Endothelial cell of umbilical vein (primary cell): Measurements from ENCODE around the gene BTN1A1. TPM values are rescaled to one million over a fixed set of nuclear protein-coding genes. Genes with fewer than 3 reads are reported as not detected.

Source experiments
- BruUV-seq: library from RNA; stranded (reverse); fragments of 400-500 nt; replicated peaks from 2 replicates; lab custom pipeline; 2021; lab: Mats Ljungman, UMichigan
- CTCF ChIA-PET: fragments of 300-600, 350-600 bp; sonication (Branson Sonifier 250); formaldehyde crosslinking; loops from one replicate; lab custom pipeline; 2021; ENCODE audit warnings: antibody characterized with exemption, inconsistent platforms; lab: Charles Lee
- POLR2A ChIA-PET: fragments of 300-600, 350-600 bp; sonication (Branson Sonifier 250); formaldehyde crosslinking; loops from one replicate; lab custom pipeline; 2021; ENCODE audit warnings: antibody characterized with exemption, inconsistent platforms; lab: Charles Lee
- DNase-seq: peaks from one replicate; pipeline ENCODE4 v3.0.0-alpha.2; 2011; ENCODE audit warnings: low read depth, low spot score
- FAIRE-seq: peaks from 2 replicates; lab custom pipeline; 2011; peaks lifted over from hg19 to GRCh38; lab: Jason Lieb, UNC
- H2AFZ ChIP-seq: 2 replicates; pipeline ENCODE4 v1.6.0; 2012; ENCODE audit warnings: low read depth, low read length, control low read depth, inconsistent platforms
- H3K27ac ChIP-seq: 2 replicates; pipeline ENCODE4 v1.5.1; 2011; ENCODE audit warnings: low read depth, mild to moderate bottlenecking, control low read depth, low read length, moderate library complexity; ENCODE audit not compliant: insufficient read depth
- H3K27me3 ChIP-seq, 2 experiments: 2 replicates each; pipeline versions ENCODE4 v1.6.0 to v1.6.1; 2011; ENCODE audit warnings: low read length in 2 of 2, mixed read lengths in 1 of 2; ENCODE audit not compliant: control insufficient read depth in 2 of 2, insufficient read depth in 2 of 2
- H3K36me3 ChIP-seq, 2 experiments: 2 replicates in 1 of 2; 3 replicates in 1 of 2; pipeline ENCODE4 v1.5.1; 2011; ENCODE audit warnings: low read length in 2 of 2, mild to moderate bottlenecking in 1 of 2, moderate library complexity in 1 of 2; ENCODE audit not compliant: control insufficient read depth in 2 of 2, insufficient read depth in 2 of 2; ENCODE audit errors: extremely low read depth in 1 of 2
- H3K4me1 ChIP-seq: 3 replicates; pipeline ENCODE4 v1.5.1; 2011; ENCODE audit warnings: mild to moderate bottlenecking, low read length; ENCODE audit not compliant: control insufficient read depth, insufficient read depth; ENCODE audit errors: extremely low read depth
- H3K4me2 ChIP-seq: 2 replicates; pipeline ENCODE4 v1.6.1; 2011; ENCODE audit warnings: low read length, control low read depth, mixed read lengths; ENCODE audit not compliant: insufficient read depth
- H3K4me3 ChIP-seq, 3 experiments: fragments of 200-600 bp in 1 of 3; sonication (generic), shearing (Covaris generic) in 1 of 3; replicated peaks in 1 of 3; 2 replicates each; pipeline ENCODE4 v1.5.1; 2011 to 2016; ENCODE audit warnings: control low read depth in 3 of 3, low read length in 3 of 3, mild to moderate bottlenecking in 2 of 3, inconsistent platforms in 1 of 3, low read depth in 1 of 3, moderate library complexity in 1 of 3; ENCODE audit not compliant: insufficient read depth in 1 of 3
- H3K79me2 ChIP-seq: 2 replicates; pipeline ENCODE4 v1.6.0; 2012; ENCODE audit warnings: low read length, inconsistent platforms; ENCODE audit not compliant: control insufficient read depth, insufficient read depth
- H3K9ac ChIP-seq: replicated peaks from 2 replicates; pipeline ENCODE3; 2011; ENCODE audit warnings: low read length, control low read depth; ENCODE audit not compliant: insufficient read depth; ENCODE audit errors: extremely low read depth
- H3K9me1 ChIP-seq: replicated peaks from 3 replicates; pipeline ENCODE4 v1.6.0; 2011; ENCODE audit warnings: mild to moderate bottlenecking, low read length; ENCODE audit not compliant: control insufficient read depth, insufficient read depth; ENCODE audit errors: extremely low read depth
- H3K9me3 ChIP-seq: replicated peaks from 2 replicates; pipeline ENCODE4 v1.5.1; 2012; ENCODE audit warnings: low read length, inconsistent platforms; ENCODE audit not compliant: control insufficient read depth, insufficient read depth
- H4K20me1 ChIP-seq: replicated peaks from 2 replicates; pipeline ENCODE3; 2011; ENCODE audit warnings: mild to moderate bottlenecking, low read length; ENCODE audit not compliant: control insufficient read depth, insufficient read depth; ENCODE audit errors: extremely low read depth
- CTCF ChIP-seq, 2 donors: IDR thresholded peaks; 1 replicate in 1 of 2; 2 replicates in 1 of 2; pipeline ENCODE4 v1.5.1; 2011; ENCODE audit warnings: low read length in 2 of 2, mild to moderate bottlenecking in 2 of 2, moderate library complexity in 2 of 2, control low read depth in 1 of 2, inconsistent platforms in 1 of 2, low read depth in 1 of 2; ENCODE audit not compliant: insufficient read depth in 1 of 2; ENCODE audit errors: extremely low read depth in 1 of 2
- EZH2 ChIP-seq: IDR thresholded peaks from 2 replicates; pipeline ENCODE4 v1.6.1; 2012; ENCODE audit warnings: borderline replicate concordance, low read depth, mild to moderate bottlenecking, moderate library complexity, low read length, inconsistent platforms; ENCODE audit not compliant: severe bottlenecking
- FOS ChIP-seq: IDR thresholded peaks from 2 replicates; pipeline ENCODE4 v1.6.1; 2011; ENCODE audit warnings: mild to moderate bottlenecking, low read length, moderate library complexity, borderline replicate concordance; ENCODE audit not compliant: insufficient read depth
- GATA2 ChIP-seq: IDR thresholded peaks from 2 replicates; pipeline ENCODE4 v1.7.0; 2011; ENCODE audit warnings: low read depth, mild to moderate bottlenecking, moderate library complexity, mixed read lengths, low read length; ENCODE audit not compliant: insufficient read length, insufficient read depth
- JUN ChIP-seq: IDR thresholded peaks from 2 replicates; pipeline ENCODE4 v1.6.1; 2011; ENCODE audit warnings: borderline replicate concordance, low read depth; ENCODE audit not compliant: insufficient read length, insufficient read depth
- MAX ChIP-seq: IDR thresholded peaks from 2 replicates; pipeline ENCODE4 v1.6.1; 2011; ENCODE audit not compliant: insufficient read depth, insufficient read length
- MYC ChIP-seq: IDR thresholded peaks from one replicate; pipeline ENCODE4 v1.6.1; 2011; ENCODE audit warnings: mild to moderate bottlenecking, low read depth, low read length
- POLR2A ChIP-seq: IDR thresholded peaks from 2 replicates; pipeline ENCODE4 v1.6.1; 2012; ENCODE audit warnings: low read depth, mild to moderate bottlenecking, control low read depth, low read length
- POLR2AphosphoS5 ChIP-seq: IDR thresholded peaks from 2 replicates; pipeline ENCODE4 v1.6.1; 2012; ENCODE audit warnings: low read depth, mild to moderate bottlenecking, control low read depth, low read length, moderate library complexity; ENCODE audit not compliant: insufficient read depth
- dilution Hi-C: fragments of 300-500 bp; cut with MboI; formaldehyde crosslinking; loops from one replicate; pipeline ENCODE4 v1.15.0; 2019; ENCODE audit warnings: low sequenced_read_pairs; ENCODE audit not compliant: extremely low pct_ligation_motif_present
- intact Hi-C: fragments of 100-400 bp; cut with micrococcal nuclease; formaldehyde crosslinking; loops from one replicate; pipeline ENCODE4 v1.10.0; 2022
- polyA plus RNA-seq, 4 experiments: library from polyadenylated mRNA; depleted of rRNA in 3 of 4; stranded (reverse) in 3 of 4; unstranded in 1 of 4; fragments of >200 nt; gene quantifications; 2 replicates each; pipeline versions ENCODE4 v1.2.1 to v1.2.3, GENCODE V29; 2011 to 2012; ENCODE audit warnings: missing spikeins in 1 of 4
- total RNA-seq: library from RNA; stranded (reverse); gene quantifications from 2 replicates; pipeline ENCODE4 v1.2.3, GENCODE V29; 2021

Gene BTN1A1
- total and polyA plus RNA-seq, 2 donors (not counting 3 experiments of a cell fraction or from before 2014, with no cell fraction given): not detected

DNA sequence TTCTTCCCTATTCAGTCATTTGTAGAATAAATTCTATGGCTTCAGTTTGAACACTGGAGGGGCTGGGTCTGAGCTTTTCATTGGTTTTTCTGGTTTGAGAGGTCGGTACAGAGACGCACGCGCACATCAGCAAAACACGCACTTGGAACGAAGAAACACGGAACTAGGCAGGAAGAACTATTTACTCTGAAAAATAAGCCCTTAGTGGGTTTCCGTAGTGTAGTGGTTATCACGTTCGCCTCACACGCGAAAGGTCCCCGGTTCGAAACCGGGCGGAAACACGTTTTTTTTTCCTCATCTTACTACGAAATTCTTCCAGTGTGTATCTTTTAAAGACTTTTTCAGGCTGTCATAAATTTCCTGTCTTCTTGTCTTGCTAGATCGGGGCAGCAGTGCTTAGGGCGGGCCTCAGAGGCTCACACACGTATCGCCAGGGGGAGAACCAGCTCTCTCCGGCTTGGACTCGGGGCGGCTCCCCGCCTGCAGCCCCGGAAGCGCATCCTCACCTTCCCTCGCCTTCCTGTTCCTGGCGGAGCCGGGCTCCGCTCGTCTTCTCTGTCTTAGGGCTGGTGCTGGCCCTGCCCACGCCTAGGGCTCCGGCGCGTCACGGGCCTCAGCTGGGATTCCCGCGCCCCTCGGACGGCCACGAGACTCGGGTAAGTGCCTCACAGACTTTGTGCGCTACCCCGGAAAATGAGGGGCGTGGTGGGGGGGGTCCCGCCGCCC, 37.9 kb downstream of the BTN1A1 start, which contains the start of gene HMGN4:
Gene HMGN4, plus strand, starts transcription at position 521 of the 726 bp plus-strand sequence. CDS start 6,841 bp downstream, outside the sequence.
- H4K20me1 ChIP-seq: no peaks in the 10 kb centered on the region
- H3K79me2 ChIP-seq: peaks cover 21% of the 10 kb centered on the region
- no peaks in the 10 kb centered on the region for H3K9me1 ChIP-seq
- peak within 1 kb of the TSS; percentile 100 for H2AFZ ChIP-seq
- peak; percentile 5 for TF ChIP-seq POLR2AphosphoS5
- TF ChIP-seq FOS: no peak
- no TSS peak for BruUV-seq
- peaks cover 21% of the 10 kb centered on the region for H3K4me1 ChIP-seq
- intact Hi-C loops (loop anchor here (1.0 kb wide), 6 partner anchors 15 to 227 kb away; no protein-coding TSS in a partner anchor), dilution Hi-C loops (loop anchor here (25.0 kb wide), 1 partner anchor 201 kb away; no protein-coding TSS in a partner anchor)
- ChIA-PET POLR2A (interaction anchor here (0.7 kb wide), 1 partner anchor 469 kb away, joined by 3 read pairs; no protein-coding TSS in a partner anchor), CTCF (interaction anchor here (0.9 to 3.7 kb wide), 9 partner anchors 14 to 257 kb away, joined by 3 to 42 read pairs (median 9); no protein-coding TSS in a partner anchor)
- H3K4me2 ChIP-seq: peak within 1 kb of the TSS; percentile 61
- no peaks in the 10 kb centered on the region for H3K27me3 ChIP-seq
- H3K9ac ChIP-seq: peak within 1 kb of the TSS; percentile 96
- no peaks in the 10 kb centered on the region for H3K36me3 ChIP-seq
- H3K9me3 ChIP-seq: no peaks in the 10 kb centered on the region
- DNase-seq (peak; percentile 93), FAIRE-seq (peak; percentile 59)
- H3K27ac ChIP-seq: peak within 1 kb of the TSS; percentile 85
- peak within 1 kb of the TSS; percentile 87 to 99 (median 98) for H3K4me3 ChIP-seq

DNA sequence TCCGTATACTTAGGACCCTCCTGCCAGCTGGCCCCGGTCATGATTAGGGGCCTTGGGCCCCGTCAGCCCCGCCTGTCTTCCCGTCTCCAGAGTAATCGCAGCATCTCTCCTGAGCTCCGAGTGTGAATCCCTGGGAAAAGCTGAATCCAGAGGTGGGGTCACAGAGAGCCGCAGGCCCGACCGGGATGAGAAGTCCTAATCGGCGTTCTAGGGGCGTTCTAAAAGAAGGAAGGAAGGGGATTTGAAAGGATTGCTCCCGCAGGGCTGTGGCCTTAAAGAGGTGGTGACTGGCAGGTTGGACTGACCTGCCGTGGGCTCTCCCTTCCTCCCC, 38.4 kb downstream of the BTN1A1 start:
- peaks cover 21% of the 10 kb centered on the region for H3K4me1 ChIP-seq
- peak overlapping the region; percentile 100 for H2AFZ ChIP-seq
- H3K27ac ChIP-seq: peak overlapping the region; percentile 80
- no peak for DNase-seq
- peaks cover 21% of the 10 kb centered on the region for H3K79me2 ChIP-seq
- no peaks in the 10 kb centered on the region for H3K36me3 ChIP-seq
- no peak for FAIRE-seq
- H3K9me1 ChIP-seq: no peaks in the 10 kb centered on the region
- intact Hi-C loops: loop anchor here (1.0 kb wide), 2 partner anchors 15 to 64 kb away; no protein-coding TSS in a partner anchor
- ChIA-PET POLR2A (interaction anchor here (0.7 kb wide), 1 partner anchor 469 kb away, joined by 3 read pairs; no protein-coding TSS in a partner anchor), CTCF (interaction anchor here (1.5 to 3.7 kb wide), 6 partner anchors 14 to 216 kb away, joined by 4 to 42 read pairs (median 16); no protein-coding TSS in a partner anchor)
- no peaks in the 10 kb centered on the region for H3K27me3 ChIP-seq
- H3K4me3 ChIP-seq: peak overlapping the region; percentile 87 to 99 (median 98)
- no peaks in the 10 kb centered on the region for H3K9me3 ChIP-seq
- dilution Hi-C loops: loop anchor here (25.0 kb wide), 1 partner anchor 201 kb away; no protein-coding TSS in a partner anchor
- H3K4me2 ChIP-seq: peak overlapping the region; percentile 61
- no peaks in the 10 kb centered on the region for H4K20me1 ChIP-seq
- TF ChIP-seq FOS (no peak), POLR2AphosphoS5 (no peak), MAX (no peak), MYC (no peak), CTCF (IDR thresholded peaks at IDR 0.05; ENCODE audit: extremely low read depth in 1 of 2, insufficient read depth in 1 of 2, low read depth in 1 of 2, low read length in 2 of 2) (no peak), EZH2 (no peak), JUN (no peak), POLR2A (no peak), GATA2 (no peak)
- BruUV-seq: TSS peak; percentile 16
- peak overlapping the region; percentile 96 for H3K9ac ChIP-seq
